PC-3 (cell line): ENCODE measurements around the gene ASXL2. TPM values are rescaled to one million over a fixed set of nuclear protein-coding genes. Genes with fewer than 3 reads are reported as not detected.

Experiments used
- ATAC-seq: fragments of 200-7000 bp; cut with Tn5 transposase; 2 replicates; pipeline ENCODE4 v1.9.1; 2020; ENCODE audit warnings: mild to moderate bottlenecking, moderate library complexity
- BruUV-seq: library from RNA; stranded (reverse); fragments of 400-500 nt; replicated peaks from 2 replicates; lab custom pipeline; 2021; lab: Mats Ljungman, UMichigan
- CTCF ChIA-PET: fragments of 300-600 bp; sonication (Branson Sonifier 250); formaldehyde crosslinking; loops from one replicate; lab custom pipeline; 2022; ENCODE audit warnings: antibody characterized with exemption; lab: Charles Lee
- POLR2A ChIA-PET: fragments of 300-600 bp; sonication (Branson Sonifier 250); formaldehyde crosslinking; loops from one replicate; lab custom pipeline; 2022; ENCODE audit warnings: antibody characterized with exemption; ENCODE audit not compliant: unreplicated experiment; lab: Charles Lee
- DNase-seq: peaks from one replicate; pipeline ENCODE4 v3.0.0-alpha.2; 2015
- H2AFZ ChIP-seq: fragments of 300-600 bp; sonication (generic); 2 replicates; pipeline ENCODE4 v1.6.0; 2016; ENCODE audit warnings: antibody characterized with exemption, low read length
- H3F3A ChIP-seq: fragments of 300-600 bp; sonication (generic); one replicate; pipeline ENCODE4 v1.6.0; 2017; ENCODE audit warnings: antibody characterized with exemption, low read length, control low read depth, mild to moderate bottlenecking; ENCODE audit not compliant: unreplicated experiment
- H3K27ac ChIP-seq: fragments of 300-600 bp; sonication (generic); 2 replicates; pipeline ENCODE4 v1.5.1; 2016; ENCODE audit warnings: mild to moderate bottlenecking, low read length
- H3K27me3 ChIP-seq: fragments of 300-600 bp; sonication (generic); 2 replicates; pipeline ENCODE4 v1.6.1; 2016; ENCODE audit warnings: low read length, mixed read lengths
- H3K36me3 ChIP-seq: fragments of 300-600 bp; sonication (generic); 2 replicates; pipeline ENCODE4 v1.6.1; 2016; ENCODE audit warnings: low read depth, mixed run types, low read length, mixed read lengths
- H3K4me1 ChIP-seq: fragments of 300-600 bp; sonication (generic); 2 replicates; pipeline ENCODE4 v1.5.1; 2016; ENCODE audit warnings: low read length; ENCODE audit not compliant: insufficient read depth
- H3K4me2 ChIP-seq: fragments of 300-600 bp; sonication (generic); 2 replicates; pipeline ENCODE4 v1.6.0; 2016; ENCODE audit warnings: low read length
- H3K4me3 ChIP-seq: fragments of 300-600 bp; sonication (generic); 2 replicates; pipeline ENCODE4 v1.5.1; 2016; ENCODE audit warnings: mild to moderate bottlenecking, low read length, mixed read lengths
- H3K79me2 ChIP-seq: fragments of 300-600 bp; sonication (generic); 2 replicates; pipeline ENCODE4 v1.6.1; 2017; ENCODE audit warnings: low read length, mixed read lengths
- H3K9ac ChIP-seq: fragments of 300-600 bp; sonication (generic); 2 replicates; pipeline ENCODE4 v1.6.0; 2016; ENCODE audit warnings: mild to moderate bottlenecking, low read length
- H3K9me2 ChIP-seq: fragments of 300-600 bp; sonication (generic); replicated peaks from 2 replicates; pipeline ENCODE4 v1.6.1; 2016; ENCODE audit warnings: mixed run types, low read length, mixed read lengths
- H3K9me3 ChIP-seq: fragments of 300-600 bp; sonication (generic); 2 replicates; pipeline ENCODE4 v1.6.1; 2016; ENCODE audit warnings: low read length, mixed read lengths
- H4K20me1 ChIP-seq: fragments of 300-600 bp; sonication (generic); 2 replicates; pipeline ENCODE4 v1.6.1; 2016; ENCODE audit warnings: low read length, mixed read lengths
- EZH2 ChIP-seq: fragments of 300-600 bp; sonication (generic); IDR thresholded peaks from one replicate; pipeline ENCODE4 v1.6.1; 2017; ENCODE audit warnings: antibody characterized with exemption, mild to moderate bottlenecking, low read length; ENCODE audit not compliant: unreplicated experiment
- EZH2phosphoT487 ChIP-seq: fragments of 300-600 bp; sonication (generic); IDR thresholded peaks from 2 replicates; pipeline ENCODE4 v1.6.1; 2018; ENCODE audit warnings: mild to moderate bottlenecking, antibody characterized with exemption, low read length, borderline replicate concordance
- intact Hi-C: fragments of 100-400 bp; cut with micrococcal nuclease; formaldehyde crosslinking; loops from 2 replicates; pipeline ENCODE4 v1.9.0; 2023
- total RNA-seq: library from RNA; depleted of rRNA; stranded (reverse); fragments of >200 nt; gene quantifications from 2 replicates; pipeline ENCODE4 v1.2.3, GENCODE V29; 2014
- TF ChIP-seq, protein P1 (sequence below): fragments of 300-600 bp; sonication (generic); conservative IDR thresholded peaks from 2 replicates; pipeline ENCODE4 v1.5.1; 2017; ENCODE audit warnings: antibody characterized with exemption, low read depth, mild to moderate bottlenecking, low read length

ASXL2 gene
- total RNA-seq, 1 experiment from 2014 or later = 11.5 TPM

DNA sequence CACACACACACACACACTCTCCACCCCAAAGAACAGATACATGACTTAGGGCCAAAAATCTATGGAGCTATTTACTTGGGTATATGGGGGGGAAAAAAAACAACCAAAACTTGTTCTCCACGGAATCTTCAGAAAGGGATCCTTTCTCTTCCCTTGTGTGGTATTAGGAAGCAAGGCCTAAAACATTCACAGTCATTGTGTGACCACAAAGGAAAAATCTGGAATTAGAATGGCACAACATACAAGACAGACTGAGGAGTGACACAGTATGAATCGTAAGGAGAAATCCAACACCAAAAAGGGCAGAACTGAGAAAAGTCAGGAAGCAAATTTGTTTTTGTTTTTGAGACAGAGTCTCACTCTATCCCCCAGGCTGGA lies 70.3 kb downstream of the ASXL2 start:
- POLR2A ChIA-PET = no interaction called here
- H3K9ac ChIP-seq = no peak overlapping the region

DNA sequence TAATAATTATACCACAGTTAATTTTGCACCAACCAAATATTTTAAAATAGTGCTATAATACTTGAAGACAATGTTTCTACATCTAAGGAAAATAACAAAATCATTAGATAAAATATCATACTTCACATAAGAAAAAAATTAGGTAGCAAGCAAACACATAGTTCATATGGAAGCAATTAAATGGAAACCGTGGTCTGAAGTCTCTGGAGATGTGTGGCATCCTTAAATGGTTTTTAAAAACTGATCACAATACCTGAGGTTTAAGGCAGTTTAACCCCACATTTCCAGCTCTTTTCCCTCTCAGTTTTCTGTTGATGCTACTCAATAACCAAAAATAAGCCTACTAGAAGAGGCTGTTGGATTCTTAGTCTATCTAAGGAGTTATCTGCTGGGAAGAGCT lies 71.3 kb downstream of the ASXL2 start:
- Histone ChIP-seq H3K4me1 (peaks cover 16% of the 10 kb centered on the region), H4K20me1 (no peaks in the 10 kb centered on the region), H3K27ac (no peak overlapping the region), H3F3A (no peaks in the 10 kb centered on the region), H3K36me3 (peaks cover 13% of the 10 kb centered on the region; the same call in 1 of the 2 replicates), H3K9me2 (no peaks in the 10 kb centered on the region), H3K9ac (no peak overlapping the region), H3K4me3 (no peak overlapping the region), H3K27me3 (no peaks in the 10 kb centered on the region), H3K9me3 (no peaks in the 10 kb centered on the region), H2AFZ (no peak overlapping the region), H3K4me2 (no peak overlapping the region), H3K79me2 (0 out of 2 replicates have a peak, but pooled peaks cover 3% of the 10 kb centered on the region)
- ChIA-PET POLR2A (no interaction called here), CTCF (no interaction called here)
- DNase-seq = no peak
- intact Hi-C loops = no loop called here
- no peak for TF ChIP-seq EZH2
- TF ChIP-seq, protein P1, sequence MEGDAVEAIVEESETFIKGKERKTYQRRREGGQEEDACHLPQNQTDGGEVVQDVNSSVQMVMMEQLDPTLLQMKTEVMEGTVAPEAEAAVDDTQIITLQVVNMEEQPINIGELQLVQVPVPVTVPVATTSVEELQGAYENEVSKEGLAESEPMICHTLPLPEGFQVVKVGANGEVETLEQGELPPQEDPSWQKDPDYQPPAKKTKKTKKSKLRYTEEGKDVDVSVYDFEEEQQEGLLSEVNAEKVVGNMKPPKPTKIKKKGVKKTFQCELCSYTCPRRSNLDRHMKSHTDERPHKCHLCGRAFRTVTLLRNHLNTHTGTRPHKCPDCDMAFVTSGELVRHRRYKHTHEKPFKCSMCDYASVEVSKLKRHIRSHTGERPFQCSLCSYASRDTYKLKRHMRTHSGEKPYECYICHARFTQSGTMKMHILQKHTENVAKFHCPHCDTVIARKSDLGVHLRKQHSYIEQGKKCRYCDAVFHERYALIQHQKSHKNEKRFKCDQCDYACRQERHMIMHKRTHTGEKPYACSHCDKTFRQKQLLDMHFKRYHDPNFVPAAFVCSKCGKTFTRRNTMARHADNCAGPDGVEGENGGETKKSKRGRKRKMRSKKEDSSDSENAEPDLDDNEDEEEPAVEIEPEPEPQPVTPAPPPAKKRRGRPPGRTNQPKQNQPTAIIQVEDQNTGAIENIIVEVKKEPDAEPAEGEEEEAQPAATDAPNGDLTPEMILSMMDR = no peak
- TF ChIP-seq EZH2phosphoT487 = no peak
- ATAC-seq = no peak
- no TSS peak for BruUV-seq

More for the DNA sequence above, 70.3 kb downstream of the ASXL2 start:
- H3K79me2 ChIP-seq = peaks cover 11% of the 10 kb centered on the region; the same call in 1 of the 2 replicates
- ATAC-seq (peak; percentile 46), DNase-seq (peak; percentile 51)
- CTCF ChIA-PET = no interaction called here
- no peak overlapping the region for H2AFZ ChIP-seq
- H3K27me3 ChIP-seq = no peaks in the 10 kb centered on the region
- H3K9me3 ChIP-seq = no peaks in the 10 kb centered on the region
- no TSS peak for BruUV-seq
- 0 out of 2 replicates have a peak overlapping the region, but pooled peaks have one; percentile 16 for H3K27ac ChIP-seq
- no peak for TF ChIP-seq EZH2phosphoT487
- TF ChIP-seq, protein P1 = no peak
- no peak for TF ChIP-seq EZH2
- H3K4me3 ChIP-seq = no peak overlapping the region
- H3F3A ChIP-seq = no peaks in the 10 kb centered on the region
- peaks cover 13% of the 10 kb centered on the region; the same call in 1 of the 2 replicates for H3K36me3 ChIP-seq
- H4K20me1 ChIP-seq = no peaks in the 10 kb centered on the region
- intact Hi-C loops = no loop called here
- H3K9me2 ChIP-seq = no peaks in the 10 kb centered on the region
- H3K4me2 ChIP-seq = no peak overlapping the region
- H3K4me1 ChIP-seq = peaks cover 16% of the 10 kb centered on the region

DNA sequence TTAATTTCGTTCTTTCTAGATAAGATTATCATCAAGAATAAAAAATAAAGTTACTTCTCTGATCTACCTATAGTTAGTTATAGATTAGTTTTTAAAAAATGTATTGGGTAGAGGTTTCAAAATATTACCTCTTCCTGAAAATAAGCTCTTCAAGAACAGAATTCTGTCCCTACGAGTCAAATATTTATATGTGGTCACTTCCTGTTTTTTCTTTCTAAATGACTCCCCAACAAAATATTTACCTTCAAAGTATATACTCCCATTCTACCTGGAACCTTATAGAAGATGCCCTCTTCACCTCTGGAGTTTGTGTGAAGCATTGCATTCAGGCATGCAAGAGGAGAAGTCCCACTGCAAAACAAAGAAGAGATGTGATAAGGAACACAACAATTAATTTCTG lies 72.3 kb downstream of the ASXL2 start:
- Histone ChIP-seq H3K27me3 (no peaks in the 10 kb centered on the region), H3K79me2 (0 out of 2 replicates have a peak, but pooled peaks cover 3% of the 10 kb centered on the region), H3K4me2 (no peak overlapping the region), H3K27ac (no peak overlapping the region), H3F3A (no peaks in the 10 kb centered on the region), H3K9me3 (no peaks in the 10 kb centered on the region), H3K9me2 (no peaks in the 10 kb centered on the region), H2AFZ (no peak overlapping the region), H3K4me3 (no peak overlapping the region), H3K9ac (no peak overlapping the region), H4K20me1 (no peaks in the 10 kb centered on the region), H3K4me1 (peaks cover 16% of the 10 kb centered on the region), H3K36me3 (peaks cover 13% of the 10 kb centered on the region; the same call in 1 of the 2 replicates)
- no peak for DNase-seq
- CTCF ChIA-PET = no interaction called here
- TF ChIP-seq EZH2 (no peak), EZH2phosphoT487 (no peak)
- TF ChIP-seq, protein P1 = no peak
- intact Hi-C loops = no loop called here
- POLR2A ChIA-PET = no interaction called here
- no TSS peak for BruUV-seq
- ATAC-seq = no peak
